ENCODE results near the gene RAD51B. TPM values are rescaled to one million over a fixed set of nuclear protein-coding genes. Genes with fewer than 3 reads are reported as not detected.
"Not testable (repeated sequence)": the region's sequence is repeated elsewhere in the genome, so short reads cannot be mapped to it uniquely, and the experiment has no call there.

Gene RAD51B
- total RNA-seq, 1 donor from 2014 or later = 26.1 TPM

GRCh38 chr14:68216957-68217356, 397.4 kb downstream of the RAD51B start:
- Mint-ChIP-seq H3K4me1 (ENCODE audit: low read depth) (peaks cover 21% of the 10 kb centered on the region), H3K4me3 (no peak overlapping the region), H3K27ac (no peak overlapping the region), H3K36me3 (ENCODE audit: low read depth) (no peaks in the 10 kb centered on the region), H3K9me3 (peaks cover 9% of the 10 kb centered on the region), H3K27me3 (ENCODE audit: insufficient read depth) (no peaks in the 10 kb centered on the region)
- no peak for DNase-seq (ENCODE audit: low spot score)
- intact Hi-C loops (cut with micrococcal nuclease) = no loop called here

GRCh38 chr14:68217791-68218340, 398.3 kb downstream of the RAD51B start:
- H3K27ac Mint-ChIP-seq = no peak overlapping the region
- no peaks in the 10 kb centered on the region for H3K36me3 Mint-ChIP-seq (ENCODE audit: low read depth)

GRCh38 chr14:68219407-68219806, 399.8 kb downstream of the RAD51B start:
- Mint-ChIP-seq H3K9me3 (peaks cover 13% of the 10 kb centered on the region), H3K4me3 (no peak overlapping the region), H3K27me3 (ENCODE audit: insufficient read depth) (no peaks in the 10 kb centered on the region), H3K36me3 (ENCODE audit: low read depth) (no peaks in the 10 kb centered on the region), H3K4me1 (ENCODE audit: low read depth) (no peaks in the 10 kb centered on the region), H3K27ac (no peak overlapping the region)
- intact Hi-C loops (cut with micrococcal nuclease) = no loop called here
- no peak for DNase-seq (ENCODE audit: low spot score)

More at GRCh38 chr14:68217791-68218340, 398.3 kb downstream of the RAD51B start:
- intact Hi-C loops (cut with micrococcal nuclease) = no loop called here
- Mint-ChIP-seq H3K27me3 (ENCODE audit: insufficient read depth) (no peaks in the 10 kb centered on the region), H3K4me1 (ENCODE audit: low read depth) (peaks cover 12% of the 10 kb centered on the region), H3K4me3 (no peak overlapping the region), H3K9me3 (peaks cover 13% of the 10 kb centered on the region)
- DNase-seq (ENCODE audit: low spot score) = no peak

GRCh38 chr14:68221046-68221445, 401.5 kb downstream of the RAD51B start:
- H3K27me3 Mint-ChIP-seq (ENCODE audit: insufficient read depth) = not testable (repeated sequence)

GRCh38 chr14:68222154-68222553, 402.6 kb downstream of the RAD51B start:
- intact Hi-C loops (cut with micrococcal nuclease) = no loop called here
- Mint-ChIP-seq H3K36me3 (ENCODE audit: low read depth) (no peaks in the 10 kb centered on the region), H3K27me3 (ENCODE audit: insufficient read depth) (no peaks in the 10 kb centered on the region), H3K27ac (no peak overlapping the region), H3K9me3 (peaks cover 13% of the 10 kb centered on the region), H3K4me1 (ENCODE audit: low read depth) (no peaks in the 10 kb centered on the region), H3K4me3 (no peak overlapping the region)
- DNase-seq (ENCODE audit: low spot score) = no peak

More at GRCh38 chr14:68221046-68221445, 401.5 kb downstream of the RAD51B start:
- DNase-seq (ENCODE audit: low spot score); intact Hi-C loops (cut with micrococcal nuclease); H3K27ac Mint-ChIP-seq; H3K4me1 Mint-ChIP-seq (ENCODE audit: low read depth); H3K4me3 Mint-ChIP-seq; H3K36me3 Mint-ChIP-seq (ENCODE audit: low read depth): not testable (repeated sequence)
- H3K9me3 Mint-ChIP-seq = peaks cover 13% of the 10 kb centered on the region

GRCh38 chr14:68222726-68223125, 403.1 kb downstream of the RAD51B start:
- Mint-ChIP-seq H3K27ac (no peak overlapping the region), H3K27me3 (ENCODE audit: insufficient read depth) (no peaks in the 10 kb centered on the region), H3K9me3 (peaks cover 13% of the 10 kb centered on the region), H3K4me3 (no peak overlapping the region), H3K4me1 (ENCODE audit: low read depth) (no peaks in the 10 kb centered on the region), H3K36me3 (ENCODE audit: low read depth) (no peaks in the 10 kb centered on the region)
- DNase-seq (ENCODE audit: low spot score) = no peak
- intact Hi-C loops (cut with micrococcal nuclease) = no loop called here

GRCh38 chr14:68223631-68224030, 404.1 kb downstream of the RAD51B start:
- H3K4me3 Mint-ChIP-seq = no peak overlapping the region
- no peaks in the 10 kb centered on the region for H3K27me3 Mint-ChIP-seq (ENCODE audit: insufficient read depth)
- H3K9me3 Mint-ChIP-seq = peaks cover 13% of the 10 kb centered on the region
- H3K27ac Mint-ChIP-seq = no peak overlapping the region
- H3K36me3 Mint-ChIP-seq (ENCODE audit: low read depth) = no peaks in the 10 kb centered on the region
- H3K4me1 Mint-ChIP-seq (ENCODE audit: low read depth) = no peaks in the 10 kb centered on the region
- no peak for DNase-seq (ENCODE audit: low spot score)
- intact Hi-C loops (cut with micrococcal nuclease) = no loop called here

- no peak overlapping the region for H3K27ac Mint-ChIP-seq
- H3K9me3 Mint-ChIP-seq = peaks cover 13% of the 10 kb centered on the region
- no peaks in the 10 kb centered on the region for H3K27me3 Mint-ChIP-seq (ENCODE audit: insufficient read depth)
- H3K4me1 Mint-ChIP-seq (ENCODE audit: low read depth) = peaks cover 7% of the 10 kb centered on the region
- DNase-seq (ENCODE audit: low spot score) = no peak
- H3K36me3 Mint-ChIP-seq (ENCODE audit: low read depth) = no peaks in the 10 kb centered on the region
- intact Hi-C loops (cut with micrococcal nuclease) = no loop called here
- H3K4me3 Mint-ChIP-seq = no peak overlapping the region
These were observed 405.7 kb downstream of the RAD51B start for GRCh38 chr14:68225321-68225720.

GRCh38 chr14:68226523-68226922, 406.9 kb downstream of the RAD51B start:
- Mint-ChIP-seq H3K27me3 (ENCODE audit: insufficient read depth) (no peaks in the 10 kb centered on the region), H3K36me3 (ENCODE audit: low read depth) (no peaks in the 10 kb centered on the region), H3K4me1 (ENCODE audit: low read depth) (peaks cover 7% of the 10 kb centered on the region), H3K9me3 (peaks cover 8% of the 10 kb centered on the region), H3K4me3 (no peak overlapping the region), H3K27ac (no peak overlapping the region)
- DNase-seq (ENCODE audit: low spot score) = no peak
- intact Hi-C loops (cut with micrococcal nuclease) = no loop called here

- no peak overlapping the region for H3K4me3 Mint-ChIP-seq
- H3K4me1 Mint-ChIP-seq (ENCODE audit: low read depth) = peaks cover 7% of the 10 kb centered on the region
- H3K36me3 Mint-ChIP-seq (ENCODE audit: low read depth) = no peaks in the 10 kb centered on the region
- no peaks in the 10 kb centered on the region for H3K9me3 Mint-ChIP-seq
- intact Hi-C loops (cut with micrococcal nuclease) = no loop called here
- no peak overlapping the region for H3K27ac Mint-ChIP-seq
- H3K27me3 Mint-ChIP-seq (ENCODE audit: insufficient read depth) = no peaks in the 10 kb centered on the region
- no peak for DNase-seq (ENCODE audit: low spot score)
These were observed 409.1 kb downstream of the RAD51B start for GRCh38 chr14:68228656-68229055.

- intact Hi-C loops (cut with micrococcal nuclease) = loop anchor here (5.0 kb wide), 1 partner anchor 287 kb away; no protein-coding TSS in a partner anchor
- H3K27me3 Mint-ChIP-seq (ENCODE audit: insufficient read depth) = no peaks in the 10 kb centered on the region
These were observed 410.0 kb downstream of the RAD51B start for GRCh38 chr14:68229423-68230100.

GRCh38 chr14:68230202-68230949, 410.8 kb downstream of the RAD51B start:
- intact Hi-C loops (cut with micrococcal nuclease) = loop anchor here (5.0 kb wide), 1 partner anchor 288 kb away; no protein-coding TSS in a partner anchor
- H3K27ac Mint-ChIP-seq = no peak overlapping the region
- no peaks in the 10 kb centered on the region for H3K9me3 Mint-ChIP-seq
- H3K27me3 Mint-ChIP-seq (ENCODE audit: insufficient read depth) = no peaks in the 10 kb centered on the region
- no peaks in the 10 kb centered on the region for H3K36me3 Mint-ChIP-seq (ENCODE audit: low read depth)
- DNase-seq (ENCODE audit: low spot score) = no peak
- peaks cover 7% of the 10 kb centered on the region for H3K4me1 Mint-ChIP-seq (ENCODE audit: low read depth)
- H3K4me3 Mint-ChIP-seq = no peak overlapping the region

More at GRCh38 chr14:68229423-68230100, 410.0 kb downstream of the RAD51B start:
- no peak for DNase-seq (ENCODE audit: low spot score)
- H3K9me3 Mint-ChIP-seq = no peaks in the 10 kb centered on the region
- no peaks in the 10 kb centered on the region for H3K36me3 Mint-ChIP-seq (ENCODE audit: low read depth)
- H3K4me3 Mint-ChIP-seq = no peak overlapping the region
- no peak overlapping the region for H3K27ac Mint-ChIP-seq
- H3K4me1 Mint-ChIP-seq (ENCODE audit: low read depth) = peaks cover 7% of the 10 kb centered on the region
